Mammary epithelial cell (primary cell): Measurements from ENCODE around the gene TSPEAR.

Experiments
- CTCF ChIP-seq, 2 donors: IDR thresholded peaks in 1 of 2; conservative IDR thresholded peaks in 1 of 2; 2 replicates each; pipeline ENCODE4 v1.5.1; 2011 to 2012; ENCODE audit warnings: inconsistent platforms in 2 of 2, low read length in 2 of 2, mild to moderate bottlenecking in 2 of 2, control low read depth in 1 of 2, low read depth in 1 of 2; ENCODE audit not compliant: insufficient read depth in 1 of 2; ENCODE audit errors: extremely low read depth in 1 of 2
- EZH2 ChIP-seq: IDR thresholded peaks from 2 replicates; pipeline ENCODE4 v1.6.1; 2012; ENCODE audit warnings: low read length, inconsistent platforms, borderline replicate concordance

GRCh38 chr21:44714905-44715304, 3.5 kb upstream of the TSPEAR start:
- no peak for TF ChIP-seq CTCF (conservative IDR thresholded peaks at IDR 0.05 in 1 of 2, IDR thresholded peaks at IDR 0.05 in 1 of 2; ENCODE audit: extremely low read depth in 1 of 2, insufficient read depth in 1 of 2, low read depth in 1 of 2, low read length in 2 of 2)
- TF ChIP-seq EZH2 = no peak
